ENCODE data around the gene SOHLH1.

GRCh38 chr9:135711391-135711790 is 12.1 kb upstream of the SOHLH1 start:
- TF ChIP-seq ZNF174 (tag by site-specific recombination; IDR thresholded peaks at IDR 0.05) (no peak), ZNF292 (tag by site-specific recombination; IDR thresholded peaks at IDR 0.05; ENCODE audit: borderline replicate concordance, low read depth) (no peak), KLF8 (tag by site-specific recombination; IDR thresholded peaks at IDR 0.05) (no peak), CTCF (tag by site-specific recombination; IDR thresholded peaks at IDR 0.05) (no peak), REST (tag by site-specific recombination; IDR thresholded peaks at IDR 0.05) (no peak), BCL11A (tag by site-specific recombination; IDR thresholded peaks at IDR 0.05; ENCODE audit: low read depth) (no peak), ELK4 (IDR thresholded peaks at IDR 0.05; ENCODE audit: borderline replicate concordance, low read depth, low read length) (no peak), ZSCAN18 (tag by site-specific recombination; IDR thresholded peaks at IDR 0.05) (no peak), ZBTB11 (tag by site-specific recombination; conservative IDR thresholded peaks at IDR 0.05; ENCODE audit: low read depth) (no peak), ATF2 (tag by site-specific recombination; IDR thresholded peaks at IDR 0.05; ENCODE audit: low read depth) (no peak), ZNF558 (tag by site-specific recombination; IDR thresholded peaks at IDR 0.05) (no peak)
